GM18511 (cell line): Measurements from ENCODE around the gene CACNG1.

Source experiments
- ATAC-seq: cut with Tn5 transposase; IDR thresholded peaks from one replicate; pipeline ENCODE4 v1.9.1; 2021; ENCODE audit warnings: mild to moderate bottlenecking, moderate library complexity; ENCODE audit not compliant: unreplicated experiment

CACNG1 gene

GRCh38 chr17:67050471-67051154 lies 6.3 kb downstream of the CACNG1 start:
- no peak for ATAC-seq

GRCh38 chr17:67051155-67051538 lies 6.8 kb downstream of the CACNG1 start:
- no peak for ATAC-seq

GRCh38 chr17:67051837-67052236 lies 7.5 kb downstream of the CACNG1 start:
- no peak for ATAC-seq

- no peak for ATAC-seq
Measured at GRCh38 chr17:67052720-67053437, 8.5 kb downstream of the CACNG1 start.

GRCh38 chr17:67053438-67054000 lies 9.2 kb downstream of the CACNG1 start:
- ATAC-seq = no peak

- ATAC-seq = no peak
Measured at GRCh38 chr17:67054011-67054591, 9.7 kb downstream of the CACNG1 start.

GRCh38 chr17:67054608-67055007 lies 10.3 kb downstream of the CACNG1 start:
- no peak for ATAC-seq

- ATAC-seq = no peak
Measured at GRCh38 chr17:67055041-67055443, 10.7 kb downstream of the CACNG1 start.

- ATAC-seq = no peak
Measured at GRCh38 chr17:67055811-67056745, 11.7 kb downstream of the CACNG1 start.

GRCh38 chr17:67056746-67057490 lies 12.6 kb downstream of the CACNG1 start:
- ATAC-seq = no peak

- ATAC-seq = no peak
Measured at GRCh38 chr17:67058036-67058435, 13.7 kb downstream of the CACNG1 start.

GRCh38 chr17:67059372-67059771 lies 15.0 kb downstream of the CACNG1 start:
- ATAC-seq = no peak

GRCh38 chr17:67063141-67063540 lies 18.8 kb downstream of the CACNG1 start:
- ATAC-seq = no peak

- ATAC-seq = no peak
Measured at GRCh38 chr17:67066717-67067116, 22.4 kb downstream of the CACNG1 start.

GRCh38 chr17:67067571-67068482 lies 23.5 kb downstream of the CACNG1 start:
- ATAC-seq = no peak

GRCh38 chr17:67068999-67069398 lies 24.6 kb downstream of the CACNG1 start:
- no peak for ATAC-seq

GRCh38 chr17:67069603-67070136 lies 25.3 kb downstream of the CACNG1 start:
- ATAC-seq = no peak

- no peak for ATAC-seq
Measured at GRCh38 chr17:67071595-67071994, 27.2 kb downstream of the CACNG1 start.

GRCh38 chr17:67072885-67073284 lies 28.5 kb downstream of the CACNG1 start:
- ATAC-seq = no peak
